Hepatic stellate cell (primary cell): ENCODE results near the gene ABHD14A.

ENCODE experiments used
- DNase-seq: peaks from one replicate; pipeline ENCODE4 v3.0.0; 2011; ENCODE audit warnings: low spot score

The ABHD14A gene

DNA sequence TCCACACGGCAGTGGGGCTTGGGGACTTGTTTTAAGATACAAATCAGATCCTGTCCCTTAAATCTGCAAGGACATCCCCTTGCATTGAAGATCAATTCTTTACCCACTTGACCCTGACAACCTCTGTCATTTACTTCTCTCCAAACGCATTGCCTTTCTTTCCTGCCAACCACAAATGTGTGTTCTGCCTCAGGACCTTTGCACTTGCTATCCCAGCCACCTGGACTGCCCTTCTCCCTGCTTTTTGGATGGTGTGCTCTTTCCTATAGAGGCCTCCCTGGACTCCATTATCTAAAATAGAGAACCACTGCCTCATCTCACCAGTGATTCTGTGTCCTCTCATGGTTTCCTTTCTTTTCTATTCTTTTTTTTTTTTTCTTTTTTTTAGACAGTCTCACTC lies 22.3 kb downstream of the ABHD14A start:
- DNase-seq: no peak

DNA sequence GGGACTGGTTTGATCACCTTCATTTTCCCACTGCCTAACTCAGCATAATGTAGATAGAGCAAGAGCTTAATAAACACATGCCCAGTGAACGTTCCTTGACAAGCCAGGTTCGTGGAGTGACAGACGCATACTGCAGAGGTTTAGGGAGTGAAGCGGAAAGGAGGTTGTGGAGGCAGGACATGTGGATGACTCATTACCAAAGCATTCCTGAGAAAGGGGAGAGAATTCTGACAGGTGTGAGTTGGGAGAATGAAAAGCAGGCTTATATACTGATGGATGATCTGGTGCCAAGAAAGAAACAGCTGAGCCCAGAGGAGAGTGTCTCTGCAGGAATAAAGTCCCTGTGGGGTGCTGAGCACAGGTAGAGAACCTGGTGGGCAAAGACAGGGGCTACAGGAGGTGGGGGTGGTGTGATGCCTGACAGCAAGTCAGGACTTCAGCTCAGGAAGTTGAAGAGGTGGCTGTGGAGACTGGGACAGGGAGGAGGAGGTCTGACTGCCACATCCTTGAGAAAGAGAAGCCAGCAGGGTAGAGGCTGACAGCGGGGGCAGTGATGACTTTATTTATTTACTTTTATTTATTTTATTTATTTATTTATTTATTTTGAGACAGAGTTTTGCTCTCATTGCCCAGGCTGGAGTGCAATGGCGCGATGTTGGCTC lies 23.2 kb downstream of the ABHD14A start:
- no peak for DNase-seq

GRCh38 chr3:51998774-51999173 lies 23.9 kb downstream of the ABHD14A start:
- DNase-seq: no peak

- DNase-seq: no peak
Observed at GRCh38 chr3:51999846-52000245, 25.0 kb downstream of the ABHD14A start.

DNA sequence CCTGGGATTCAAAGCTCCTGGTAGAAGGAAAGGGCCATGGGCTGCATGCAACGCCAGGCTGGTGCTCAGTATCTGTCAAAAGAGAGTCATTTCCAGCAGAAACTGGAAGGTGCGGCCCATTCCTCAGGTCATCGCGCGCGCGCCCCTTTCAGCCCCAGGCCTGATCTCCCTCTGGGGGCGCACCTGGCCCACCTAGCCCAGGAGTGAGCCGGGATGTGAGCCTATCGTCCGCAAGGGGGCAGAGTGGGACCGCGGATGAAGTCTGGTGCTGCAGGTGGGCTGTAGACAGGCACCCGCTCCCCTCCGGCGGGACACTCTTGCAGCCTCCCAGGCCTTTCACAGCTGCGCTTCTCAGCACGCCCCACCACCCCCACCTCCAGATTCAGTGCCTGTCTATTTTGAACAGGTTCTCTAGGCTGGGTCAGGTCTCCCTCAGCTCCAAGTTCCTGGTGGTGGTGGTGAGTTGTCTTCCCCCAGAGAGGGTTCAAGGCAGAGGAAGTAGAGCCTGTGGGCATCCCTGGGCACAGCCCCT lies 26.6 kb downstream of the ABHD14A start:
- peak; percentile 86 for DNase-seq

DNA sequence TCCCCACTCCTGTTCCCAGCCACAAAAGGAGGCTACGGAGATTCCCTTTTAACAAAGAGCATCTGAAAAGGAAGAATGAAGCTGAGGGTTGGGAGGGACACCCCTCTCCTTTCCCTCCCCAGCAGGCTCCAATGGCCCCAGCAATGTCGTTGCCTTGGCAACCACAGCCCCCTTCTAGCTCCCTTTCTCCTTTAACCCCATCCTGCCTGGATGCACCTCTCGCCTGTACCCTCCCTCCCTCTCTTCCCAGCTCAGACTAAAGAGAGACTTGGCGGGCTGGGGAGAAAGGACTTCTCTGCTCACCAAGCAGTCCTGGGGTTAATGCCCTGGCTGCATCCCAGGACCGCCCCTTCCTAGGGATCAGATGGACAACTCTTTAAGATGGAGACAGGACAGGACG lies 27.9 kb downstream of the ABHD14A start:
- no peak for DNase-seq

DNA sequence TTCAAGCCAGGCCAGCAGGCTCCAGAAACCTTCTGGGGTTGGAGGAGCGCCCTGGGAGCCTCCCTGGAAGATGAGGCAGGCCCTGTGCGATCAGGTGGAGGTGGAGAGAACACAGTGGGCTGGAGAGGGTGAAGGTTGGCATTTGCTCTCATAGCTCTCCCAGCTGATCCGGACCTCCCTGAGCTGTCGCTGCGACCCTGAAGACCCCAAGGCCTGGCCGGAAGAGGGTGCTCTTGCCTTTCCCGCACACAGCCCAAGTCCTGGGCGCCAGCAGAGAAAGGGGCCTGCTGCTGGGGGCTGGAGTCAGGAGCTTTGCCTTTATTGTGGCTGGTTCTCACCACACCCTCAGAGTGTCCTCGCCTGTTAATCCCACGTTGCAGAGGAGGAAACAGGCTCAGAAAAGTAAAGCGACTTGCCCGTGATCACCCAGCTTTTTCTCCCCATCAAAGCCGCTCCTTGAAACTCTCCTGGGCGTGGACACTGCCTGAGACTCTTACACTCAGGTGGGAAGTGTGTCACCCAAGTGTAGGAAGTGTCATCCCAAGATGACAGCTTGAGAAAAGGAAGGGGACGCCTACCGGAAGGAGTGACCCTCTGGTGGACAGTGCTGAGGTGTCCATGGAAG lies 29.4 kb downstream of the ABHD14A start:
- peak; percentile 80 for DNase-seq

DNA sequence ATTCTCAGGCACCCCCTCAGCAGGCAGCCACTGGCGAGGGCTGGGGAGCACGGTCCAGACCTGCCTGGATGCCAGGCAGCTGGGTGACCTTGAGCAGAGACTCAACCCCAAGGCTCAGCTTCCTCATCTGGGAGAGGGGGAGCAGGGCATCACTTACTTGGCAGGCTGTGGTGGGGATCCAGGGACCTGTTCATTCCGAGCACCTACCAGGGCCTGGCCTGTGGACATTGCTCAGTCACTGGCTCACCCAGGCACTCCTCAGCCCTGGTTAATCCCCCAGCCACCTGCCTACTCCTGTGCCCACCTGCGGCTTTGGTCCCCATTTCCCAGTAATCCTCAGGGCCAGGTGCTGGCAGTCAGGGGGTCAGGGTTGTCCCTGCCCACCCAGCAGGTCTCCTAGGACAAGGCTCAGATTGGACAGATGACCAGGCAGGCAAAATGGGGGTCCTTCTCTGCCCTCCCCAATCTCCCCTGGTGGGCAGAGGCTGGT lies 30.1 kb downstream of the ABHD14A start:
- DNase-seq: no peak

DNA sequence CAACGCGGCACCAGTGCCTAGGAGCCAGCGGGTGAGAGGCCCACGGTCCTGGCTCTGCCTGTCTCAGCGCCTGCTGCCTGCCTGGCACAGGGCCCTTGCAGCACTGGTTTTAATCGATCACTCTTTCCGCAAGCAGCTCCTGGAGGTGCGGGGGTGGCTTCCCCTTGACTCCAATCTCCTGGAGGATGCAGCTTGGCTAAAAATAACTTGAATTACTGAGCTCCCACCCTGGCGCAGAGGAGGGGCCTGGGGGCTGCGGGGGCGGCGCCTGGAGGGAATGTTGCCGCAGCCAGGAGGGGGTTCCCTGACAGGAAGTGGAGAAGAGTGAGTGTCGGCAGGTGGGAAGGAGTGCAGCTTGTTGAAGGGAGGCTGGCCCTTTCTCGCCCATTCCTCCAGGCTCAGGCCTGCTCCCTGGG lies 30.7 kb downstream of the ABHD14A start:
- DNase-seq: peak; percentile 71

- no peak for DNase-seq
Observed at GRCh38 chr3:52006017-52006819, 31.4 kb downstream of the ABHD14A start.

- DNase-seq: no peak
Observed at GRCh38 chr3:52006820-52007133, 31.9 kb downstream of the ABHD14A start.

GRCh38 chr3:52007291-52007690 lies 32.4 kb downstream of the ABHD14A start:
- DNase-seq: no peak

DNA sequence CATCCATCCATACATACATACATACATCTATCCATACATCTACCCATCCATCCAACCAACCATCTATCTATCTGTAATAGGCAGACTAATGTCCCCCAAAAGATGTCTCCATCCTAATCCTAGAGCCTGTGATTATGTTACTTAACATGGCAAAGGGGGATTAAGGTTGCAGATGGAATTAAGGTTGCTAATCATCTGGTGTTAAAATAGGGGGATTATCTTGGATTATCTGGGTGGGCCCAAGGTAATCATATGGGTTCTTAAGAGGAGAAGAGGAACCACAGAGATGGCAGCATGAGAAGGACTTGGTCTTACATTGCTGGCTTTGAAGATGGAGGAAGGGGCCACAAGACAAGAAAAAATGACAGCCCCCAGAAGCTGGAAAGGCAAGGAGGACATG lies 35.6 kb downstream of the ABHD14A start:
- no peak for DNase-seq

DNA sequence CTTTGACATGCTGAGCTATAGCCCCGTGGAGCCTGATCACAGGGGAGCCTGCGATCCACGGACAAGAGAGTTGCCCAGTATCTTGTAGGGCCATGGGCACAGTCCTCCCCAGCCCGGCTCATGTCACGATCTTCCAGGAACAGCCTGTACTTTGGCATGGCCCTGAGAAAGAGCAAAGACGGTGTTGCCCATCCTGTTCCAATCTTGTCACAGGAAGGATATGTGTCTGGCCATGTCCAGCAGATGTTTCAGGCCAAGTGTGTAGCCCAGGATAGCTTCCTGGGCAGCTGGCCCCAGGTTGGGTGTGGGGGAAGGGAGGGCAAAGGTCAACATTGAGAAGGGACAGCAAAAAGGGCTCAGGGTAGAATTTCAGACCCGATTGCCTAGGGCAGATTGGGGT lies 37.8 kb downstream of the ABHD14A start:
- DNase-seq: no peak

DNA sequence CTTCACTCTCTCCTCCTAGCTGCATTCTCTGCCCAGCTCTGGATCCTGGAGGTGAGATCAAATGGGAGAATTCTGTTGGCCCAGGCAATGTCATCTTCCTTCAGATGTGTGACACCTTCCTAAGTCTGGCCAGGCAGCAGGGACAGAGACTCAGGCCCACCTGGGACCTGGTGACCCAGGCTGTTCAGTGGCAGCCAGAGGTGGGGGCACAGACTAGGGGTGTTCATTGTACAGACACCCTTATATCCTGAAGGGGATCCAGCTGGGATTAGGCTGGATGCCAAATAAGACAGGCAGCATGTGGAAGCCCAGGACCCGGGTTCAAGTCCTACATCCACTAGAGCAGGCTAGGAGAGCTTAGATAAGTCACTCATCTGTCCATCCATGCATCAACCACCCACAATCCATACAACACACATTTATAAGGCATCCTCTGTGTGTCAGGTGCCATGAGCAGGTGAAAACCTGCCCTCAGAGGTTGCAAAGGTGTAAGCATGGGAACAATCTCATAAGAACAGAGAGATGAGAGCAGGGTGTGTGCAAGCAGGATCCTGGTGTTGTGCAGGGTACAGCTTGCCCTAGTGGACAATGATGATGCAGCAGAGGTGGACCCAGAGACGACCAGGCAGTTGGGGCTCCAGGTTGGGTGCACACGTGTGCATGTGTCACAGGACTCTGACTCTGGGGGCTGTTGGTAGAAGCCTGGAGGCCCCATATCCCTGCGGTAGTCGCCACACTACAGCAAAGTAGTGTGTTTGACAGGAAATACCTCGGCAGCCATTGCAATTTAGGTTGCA lies 39.1 kb downstream of the ABHD14A start:
- DNase-seq: no peak

- DNase-seq: no peak
Observed at GRCh38 chr3:52014613-52015012, 39.7 kb downstream of the ABHD14A start.

- DNase-seq: no peak
Observed at GRCh38 chr3:52015438-52016228, 40.8 kb downstream of the ABHD14A start.

GRCh38 chr3:52017586-52017985 lies 42.7 kb downstream of the ABHD14A start:
- DNase-seq: no peak

GRCh38 chr3:52018319-52019000 lies 43.6 kb downstream of the ABHD14A start:
- no peak for DNase-seq

GRCh38 chr3:52019352-52020080 lies 44.7 kb downstream of the ABHD14A start:
- peak; percentile 75 for DNase-seq
